Hematopoietic multipotent progenitor cell treated with erythropoietin and hydrocortisone succinate and interleukin-3 and kit ligand, for 8 days (in vitro differentiated cells): ENCODE data around the gene ZNF662.

ENCODE experiments used
- DNase-seq: peaks from one replicate; pipeline ENCODE4 v3.0.0-alpha.2; 2015

ZNF662 gene

GRCh38 chr3:42942693-42943092, 36.8 kb downstream of the ZNF662 start:
- DNase-seq, result no peak

GRCh38 chr3:42946050-42946449, 40.1 kb downstream of the ZNF662 start:
- DNase-seq, result no peak

- DNase-seq, result no peak
Measured at GRCh38 chr3:42957573-42957972, 51.6 kb downstream of the ZNF662 start.

- DNase-seq, result no peak
Measured at GRCh38 chr3:42960282-42960681, 54.3 kb downstream of the ZNF662 start.

GRCh38 chr3:42960786-42961185, 54.8 kb downstream of the ZNF662 start:
- DNase-seq, result no peak

GRCh38 chr3:42961633-42962032, 55.7 kb downstream of the ZNF662 start:
- peak; percentile 57 for DNase-seq

GRCh38 chr3:42963269-42963668, 57.3 kb downstream of the ZNF662 start:
- DNase-seq, result no peak

GRCh38 chr3:42964266-42964665, 58.3 kb downstream of the ZNF662 start:
- DNase-seq, result no peak
